HG03565 (cell line): ENCODE data around the gene ZNF609.

Experiments
- ATAC-seq: cut with Tn5 transposase; IDR thresholded peaks from one replicate; pipeline ENCODE4 v1.9.1; 2021; ENCODE audit warnings: mild to moderate bottlenecking, moderate library complexity; ENCODE audit not compliant: unreplicated experiment

The ZNF609 gene

GRCh38 chr15:64713592-64713991, 253.2 kb downstream of the ZNF609 start:
- ATAC-seq = no peak

GRCh38 chr15:64716452-64716851, 256.1 kb downstream of the ZNF609 start:
- no peak for ATAC-seq

- ATAC-seq = no peak
These were observed 256.8 kb downstream of the ZNF609 start for GRCh38 chr15:64717130-64717529.

GRCh38 chr15:64717735-64718495, 257.5 kb downstream of the ZNF609 start:
- ATAC-seq = no peak

- ATAC-seq = no peak
These were observed 259.8 kb downstream of the ZNF609 start for GRCh38 chr15:64720188-64720587.

GRCh38 chr15:64730151-64730550, 269.8 kb downstream of the ZNF609 start:
- ATAC-seq = no peak

- ATAC-seq = no peak
These were observed 270.8 kb downstream of the ZNF609 start for GRCh38 chr15:64731012-64731804.

- ATAC-seq = no peak
These were observed 271.4 kb downstream of the ZNF609 start for GRCh38 chr15:64731805-64732151.

- ATAC-seq = no peak
These were observed 271.9 kb downstream of the ZNF609 start for GRCh38 chr15:64732156-64732860.
